Kidney (tissue), 14 donors: ENCODE measurements around the gene XPO6. TPM values are rescaled to one million over a fixed set of nuclear protein-coding genes. Genes with fewer than 3 reads are reported as not detected.

Source experiments
- DNase-seq, 5 donors: peaks; one replicate each; pipeline ENCODE4 v3.0.0-alpha.2; 2013 to 2020
- FAIRE-seq: peaks from 2 replicates; lab custom pipeline; 2012; peaks lifted over from hg19 to GRCh38; lab: Jason Lieb, UNC
- H3K27ac ChIP-seq, 2 donors: one replicate each; pipeline ENCODE4 v1.7.0; 2013; ENCODE audit warnings: low read depth in 2 of 2, low read length in 2 of 2, inconsistent platforms in 1 of 2
- H3K27me3 ChIP-seq: one replicate; pipeline ENCODE4 v1.7.1; 2013; ENCODE audit warnings: low read length, inconsistent platforms; ENCODE audit not compliant: control insufficient read depth, insufficient read depth
- H3K36me3 ChIP-seq, 3 donors: one replicate each; pipeline versions ENCODE4 v1.7.0 to v1.7.1; 2013; ENCODE audit warnings: low read length in 3 of 3, control low read depth in 1 of 3, inconsistent platforms in 1 of 3; ENCODE audit not compliant: insufficient read depth in 3 of 3, control insufficient read depth in 2 of 3
- H3K4me1 ChIP-seq, 3 donors: one replicate each; pipeline versions ENCODE4 v1.7.0 to v1.7.1; 2013; ENCODE audit warnings: low read length in 3 of 3, inconsistent platforms in 1 of 3, low read depth in 1 of 3; ENCODE audit not compliant: control insufficient read depth in 2 of 3, insufficient read depth in 2 of 3
- H3K4me3 ChIP-seq, 3 donors: one replicate each; pipeline versions ENCODE4 v1.7.0 to v1.8.1; 2013; ENCODE audit warnings: low read length in 3 of 3, control low read depth in 1 of 3, inconsistent platforms in 1 of 3
- H3K9ac ChIP-seq, 3 donors: one replicate each; pipeline versions ENCODE4 v1.7.0 to v1.7.1; 2013; ENCODE audit warnings: low read length in 3 of 3, control low read depth in 1 of 3, inconsistent platforms in 1 of 3
- H3K9me3 ChIP-seq, 3 donors: one replicate each; pipeline versions ENCODE4 v1.7.0 to v1.7.1; 2013; ENCODE audit warnings: low read length in 3 of 3, control low read depth in 1 of 3, inconsistent platforms in 1 of 3; ENCODE audit not compliant: control insufficient read depth in 2 of 3, insufficient read depth in 1 of 3
- CTCF ChIP-seq: IDR thresholded peaks from 3 replicates; pipeline ENCODE4 v1.5.1; 2012; ENCODE audit warnings: mild to moderate bottlenecking, moderate library complexity, borderline replicate concordance; ENCODE audit not compliant: insufficient read depth; ENCODE audit errors: extremely low read depth
- intact Hi-C: fragments of 100-400 bp; cut with DNase I; formaldehyde crosslinking; loops from one replicate; pipeline ENCODE4 v1.11.1; 2022
- polyA plus RNA-seq: library from polyadenylated mRNA; stranded (reverse); fragments of 350-450 nt; fragmentation: Illumina TruSeq; extraction: RNeasy Lipid Tissue Mini Kit (QIAGEN cat#74804); gene quantifications from one replicate; pipeline ENCODE4 v1.2.3, GENCODE V29; 2014; ENCODE audit warnings: low read depth, low replicate concordance; ENCODE audit not compliant: insufficient read depth
- total RNA-seq: library from RNA; stranded (reverse); fragmentation: NEBNext Ultra II Directional; extraction: Animal tissue kit (Norgen Biotek cat#: 25700); gene quantifications from one replicate; pipeline ENCODE4 v1.2.1, GENCODE V29; 2021
- donor health status: control.
- donor health status: control.
- donor health status: control.
- donor health status: control.
- donor health status: control.
- donor health status: DM: yes; HTN: yes; CAD: no.
- donor health status: Normal renal cell carcinoma (clear cell type).

XPO6 gene
- total and polyA plus RNA-seq, 2 donors from 2014 or later, result 57.2 to 98.8 TPM

GRCh38 chr16:28205117-28205899 lies 6.5 kb downstream of the XPO6 start:
- Histone ChIP-seq H3K27me3 (no peaks in the 10 kb centered on the region), H3K9ac (no peak overlapping the region), H3K4me3 (no peak overlapping the region), H3K9me3 (no peaks in the 10 kb centered on the region), H3K4me1 (peaks cover 0 to 3% (median 0%) of the 10 kb centered on the region in 3 donors), H3K36me3 (peaks cover 2 to 18% (median 13%) of the 10 kb centered on the region in 3 donors), H3K27ac (no peak overlapping the region)
- no peak for DNase-seq
- intact Hi-C loops, result no loop called here
- FAIRE-seq, result no peak
- no peak for TF ChIP-seq CTCF

GRCh38 chr16:28204622-28205021 lies 7.1 kb downstream of the XPO6 start:
- peaks cover 2 to 18% (median 13%) of the 10 kb centered on the region in 3 donors for H3K36me3 ChIP-seq
- TF ChIP-seq CTCF, result no peak
- FAIRE-seq (no peak), DNase-seq (no peak)
- no peaks in the 10 kb centered on the region for H3K9me3 ChIP-seq
- H3K9ac ChIP-seq, result no peak overlapping the region
- no peaks in the 10 kb centered on the region for H3K27me3 ChIP-seq
- no peak overlapping the region for H3K4me3 ChIP-seq
- peaks cover 0 to under 1% (median 0%) of the 10 kb centered on the region in 3 donors for H3K4me1 ChIP-seq
- no peak overlapping the region for H3K27ac ChIP-seq
- intact Hi-C loops, result no loop called here

GRCh38 chr16:28204204-28204603 lies 7.6 kb downstream of the XPO6 start:
- no peak for TF ChIP-seq CTCF
- no peaks in the 10 kb centered on the region for H3K27me3 ChIP-seq
- no peak overlapping the region for H3K27ac ChIP-seq
- intact Hi-C loops, result no loop called here
- H3K9me3 ChIP-seq, result no peaks in the 10 kb centered on the region
- no peak overlapping the region for H3K9ac ChIP-seq
- DNase-seq, result no peak
- no peaks in the 10 kb centered on the region for H3K4me1 ChIP-seq
- H3K4me3 ChIP-seq, result no peak overlapping the region
- no peak for FAIRE-seq
- H3K36me3 ChIP-seq, result peaks cover 2 to 18% (median 13%) of the 10 kb centered on the region in 3 donors
